PC-3 (cell line): ENCODE measurements around the gene PTPRD.

Experiments
- CTCF ChIP-seq: fragments of 300-600 bp; sonication (generic); conservative IDR thresholded peaks from 2 replicates; pipeline ENCODE4 v1.5.1; 2017; ENCODE audit warnings: antibody characterized with exemption, low read depth, mild to moderate bottlenecking, low read length
- EZH2 ChIP-seq: fragments of 300-600 bp; sonication (generic); IDR thresholded peaks from one replicate; pipeline ENCODE4 v1.6.1; 2017; ENCODE audit warnings: antibody characterized with exemption, mild to moderate bottlenecking, low read length; ENCODE audit not compliant: unreplicated experiment

GRCh38 chr9:8958358-8958757, 1654.4 kb downstream of the PTPRD start:
- TF ChIP-seq EZH2 = no peak
- no peak for TF ChIP-seq CTCF
